Tibial nerve (tissue), 4 donors: ENCODE measurements around the gene DRAM1. TPM values are rescaled to one million over a fixed set of nuclear protein-coding genes. Genes with fewer than 3 reads are reported as not detected.

Experiments used
- DNase-seq, 2 donors: peaks; one replicate each; pipeline ENCODE4 v3.0.0-alpha.2; 2019; ENCODE audit warnings: low spot score in 2 of 2
- H3K27ac ChIP-seq, 4 donors: fragments of 200-600 bp; sonication (generic) in 3 of 4; one replicate each; pipeline ENCODE4 v1.5.1; 2017 to 2019; ENCODE audit warnings: mild to moderate bottlenecking in 1 of 4
- H3K27me3 ChIP-seq, 2 donors: fragments of 200-600 bp; sonication (generic) in 1 of 2; one replicate each; pipeline versions ENCODE4 v1.5.1 to v1.6.0; 2017 to 2019
- H3K36me3 ChIP-seq, 3 donors: fragments of 200-600 bp; sonication (generic); one replicate each; pipeline ENCODE4 v1.5.1; 2018 to 2019
- H3K4me1 ChIP-seq, 4 donors: fragments of 200-600 bp; sonication (generic) in 3 of 4; one replicate each; pipeline ENCODE4 v1.5.1; 2017 to 2019
- H3K4me3 ChIP-seq, 4 donors: fragments of 200-600 bp; sonication (generic) in 3 of 4; one replicate each; pipeline ENCODE4 v1.5.1; 2017 to 2019; ENCODE audit warnings: mild to moderate bottlenecking in 1 of 4, moderate library complexity in 1 of 4
- H3K9me3 ChIP-seq, 4 donors: fragments of 200-600 bp; sonication (generic) in 3 of 4; one replicate each; pipeline ENCODE4 v1.5.1; 2017 to 2019
- CTCF ChIP-seq, 5 experiments: fragments of 200-600 bp in 3 of 5; fragments of 450-650 bp in 2 of 5; sonication (generic) in 3 of 5; IDR thresholded peaks; one replicate each; pipeline ENCODE4 v1.5.1; 2016 to 2019; ENCODE audit warnings: antibody characterized with exemption in 5 of 5, mild to moderate bottlenecking in 3 of 5, moderate library complexity in 2 of 5
- EP300 ChIP-seq, 2 donors: sonication (generic); formaldehyde crosslinking; IDR thresholded peaks; one replicate each; pipeline ENCODE4 v1.6.1; 2017; ENCODE audit warnings: antibody characterized with exemption in 2 of 2, mild to moderate bottlenecking in 1 of 2
- POLR2A ChIP-seq, 2 donors: fragments of 450-650 bp; IDR thresholded peaks; one replicate each; pipeline ENCODE4 v1.6.1; 2017; ENCODE audit warnings: antibody characterized with exemption in 2 of 2, mild to moderate bottlenecking in 2 of 2, moderate library complexity in 2 of 2
- WGBS, 2 donors: methylation state at CpG; one replicate each; pipeline ENCODE4 v1.1.5; 2018; 5-methylcytosine and 5-hydroxymethylcytosine counted together
- total RNA-seq, 4 donors: library from RNA; depleted of rRNA; stranded (reverse); fragments of >200 nt; gene quantifications; one replicate each; pipeline ENCODE4 v1.1.0, GENCODE V29; 2016

Gene DRAM1
- total RNA-seq, 4 donors from 2014 or later: 14.4 to 23.1 (median 17.8) TPM

DNA sequence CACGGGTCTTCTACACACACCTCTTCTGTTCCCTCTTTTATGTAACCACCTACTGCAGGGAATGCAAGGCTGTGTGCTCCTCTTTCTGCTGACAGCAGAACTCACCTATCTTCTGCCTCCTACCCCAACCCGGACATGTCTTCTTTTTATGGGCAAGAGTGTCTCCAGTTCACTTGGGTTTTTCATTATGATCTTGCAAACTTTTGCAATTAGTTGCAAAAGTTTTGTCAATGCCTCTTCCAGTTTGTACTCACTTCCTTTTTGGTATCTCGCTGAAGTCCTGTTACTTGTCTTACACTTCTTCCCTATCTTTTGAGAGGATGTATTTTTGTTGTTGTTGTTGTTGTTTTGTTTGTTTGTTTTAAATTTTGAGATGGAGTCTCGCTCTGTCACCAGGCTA is 50.6 kb downstream of the DRAM1 start:
- Histone ChIP-seq H3K4me1 (peaks cover 0 to 10% (median 0%) of the 10 kb centered on the region in 4 donors), H3K9me3 (no peaks in the 10 kb centered on the region), H3K36me3 (peaks cover 0 to 7% (median 0%) of the 10 kb centered on the region in 3 donors), H3K4me3 (no peak overlapping the region), H3K27ac (no peak overlapping the region), H3K27me3 (no peaks in the 10 kb centered on the region)
- 83 to 98% methylated on average over 4 of the region's 4 CpGs for WGBS, 2 donors
- TF ChIP-seq POLR2A (IDR thresholded peaks at IDR 0.05): no peak
- no peak for TF ChIP-seq EP300 (IDR thresholded peaks at IDR 0.05)
- TF ChIP-seq CTCF (IDR thresholded peaks at IDR 0.05): no peak
- no peak for DNase-seq

- 63 to 81% methylated on average over 5 of the region's 5 CpGs for WGBS, 2 donors
Measured at GRCh38 chr12:101928556-101928955, 51.2 kb downstream of the DRAM1 start.

GRCh38 chr12:101929365-101930041 is 52.1 kb downstream of the DRAM1 start:
- TF ChIP-seq CTCF (IDR thresholded peaks at IDR 0.05) (no peak), EP300 (IDR thresholded peaks at IDR 0.05) (no peak), POLR2A (IDR thresholded peaks at IDR 0.05) (no peak)
- Histone ChIP-seq H3K27ac (no peak overlapping the region), H3K27me3 (no peaks in the 10 kb centered on the region), H3K4me1 (peaks cover 0 to 10% (median 0%) of the 10 kb centered on the region in 4 donors), H3K9me3 (no peaks in the 10 kb centered on the region), H3K36me3 (no peaks in the 10 kb centered on the region), H3K4me3 (no peak overlapping the region)
- 82% methylated on average over 11 of the region's 11 CpGs for WGBS, 2 donors
- no peak for DNase-seq

More at GRCh38 chr12:101928556-101928955, 51.2 kb downstream of the DRAM1 start:
- Histone ChIP-seq H3K27ac (no peak overlapping the region), H3K4me1 (peaks cover 0 to 10% (median 0%) of the 10 kb centered on the region in 4 donors), H3K9me3 (no peaks in the 10 kb centered on the region), H3K36me3 (peaks cover 0 to 1% (median 0%) of the 10 kb centered on the region in 3 donors), H3K4me3 (no peak overlapping the region), H3K27me3 (no peaks in the 10 kb centered on the region)
- TF ChIP-seq POLR2A (IDR thresholded peaks at IDR 0.05) (no peak), CTCF (IDR thresholded peaks at IDR 0.05) (no peak), EP300 (IDR thresholded peaks at IDR 0.05) (no peak)
- no peak for DNase-seq

DNA sequence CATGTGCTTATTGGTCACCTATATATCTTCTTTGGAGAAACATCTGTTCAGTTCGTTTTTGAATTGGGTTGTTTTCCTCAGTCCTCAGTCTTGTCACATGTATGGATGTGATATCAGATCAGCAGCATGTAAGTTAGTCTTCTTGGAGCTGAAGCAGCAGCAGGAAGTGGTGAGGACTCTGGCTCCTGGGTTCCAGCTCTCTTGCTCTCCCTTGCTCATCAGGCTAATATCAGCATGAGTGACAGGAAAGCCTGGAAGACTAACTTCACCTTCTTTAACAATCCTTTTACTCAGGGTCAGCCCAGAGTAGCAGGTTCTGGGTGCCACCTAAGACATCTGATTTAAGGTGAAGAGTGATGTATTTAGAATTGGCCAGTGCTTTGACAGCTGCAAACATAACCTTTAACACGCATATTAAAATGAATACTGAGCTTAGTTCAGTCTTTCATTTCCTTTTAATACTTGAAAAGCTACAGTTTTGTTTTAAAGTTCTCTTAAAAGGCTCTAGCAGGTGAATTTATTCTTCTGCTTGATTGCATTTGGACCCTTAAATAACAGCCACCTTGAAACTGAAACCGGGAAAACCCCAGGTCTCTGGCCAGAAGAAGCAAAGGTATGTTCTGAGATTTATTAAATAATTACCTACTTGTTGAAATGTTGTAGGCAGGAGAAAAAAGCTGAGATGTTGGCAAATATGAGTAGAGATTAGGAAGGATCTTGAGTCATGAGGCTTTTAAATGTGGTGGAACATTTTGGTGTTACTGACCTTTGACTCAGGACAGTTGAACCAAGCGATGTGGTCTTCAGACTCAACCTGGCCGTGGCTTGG is 54.3 kb downstream of the DRAM1 start:
- Histone ChIP-seq H3K27me3 (no peaks in the 10 kb centered on the region), H3K9me3 (no peaks in the 10 kb centered on the region), H3K27ac (no peak overlapping the region), H3K4me1 (peaks cover 0 to 12% (median 4%) of the 10 kb centered on the region in 4 donors), H3K4me3 (no peak overlapping the region), H3K36me3 (no peaks in the 10 kb centered on the region)
- WGBS, 2 donors: 76 to 77% methylated on average over 5 of the region's 5 CpGs
- no peak for DNase-seq
- TF ChIP-seq POLR2A (IDR thresholded peaks at IDR 0.05) (no peak), CTCF (IDR thresholded peaks at IDR 0.05) (no peak), EP300 (IDR thresholded peaks at IDR 0.05) (no peak)
